HCT116 (cell line): ENCODE data around the gene PTPN20. TPM values are rescaled to one million over a fixed set of nuclear protein-coding genes. Genes with fewer than 3 reads are reported as not detected.

ENCODE experiments used
- ATAC-seq: fragments of 200-7000 bp; cut with Tn5 transposase; 2 replicates; pipeline ENCODE4 v1.9.1; 2020; ENCODE audit warnings: mild to moderate bottlenecking, moderate library complexity
- BruUV-seq: library from RNA; stranded (reverse); fragments of 400-500 nt; replicated peaks from 2 replicates; lab custom pipeline; 2021; lab: Mats Ljungman, UMichigan
- CTCF ChIA-PET: fragments of 300-600 bp; sonication (Branson Sonifier 250); formaldehyde crosslinking; loops from one replicate; lab custom pipeline; 2021; ENCODE audit warnings: antibody characterized with exemption; lab: Charles Lee
- POLR2A ChIA-PET: fragments of 300-600, 350-600 bp; sonication (Branson Sonifier 250); formaldehyde crosslinking; loops from one replicate; lab custom pipeline; 2021; ENCODE audit warnings: antibody characterized with exemption; lab: Charles Lee
- RAD21 ChIA-PET, 2 experiments: fragments of 300-600 bp; sonication (Branson Sonifier 250); formaldehyde crosslinking; loops; one replicate each; lab custom pipeline; 2023; ENCODE audit warnings: low total read pairs in 2 of 2; ENCODE audit not compliant: uncharacterized antibody in 2 of 2, unreplicated experiment in 2 of 2, low non-redundant PET in 1 of 2; lab: Charles Lee
- DNase-seq: peaks from one replicate; pipeline ENCODE4 v3.0.0-alpha.2; 2010; ENCODE audit warnings: low read depth, low spot score
- H2AFZ ChIP-seq: fragments of 200-600 bp; shearing (Covaris generic), sonication (generic); 2 replicates; pipeline ENCODE4 v1.6.1; 2017; ENCODE audit warnings: low read depth, mixed run types, mixed read lengths, antibody characterized with exemption, low read length; ENCODE audit not compliant: poor library complexity, severe bottlenecking
- H3K27ac ChIP-seq: 2 replicates; pipeline ENCODE4 v1.5.1; 2012; ENCODE audit warnings: low read depth, low read length
- H3K27me3 ChIP-seq: fragments of 200-600 bp; sonication (generic); 2 replicates; pipeline ENCODE4 v1.6.1; 2016; ENCODE audit warnings: mixed run types, low read length, mixed read lengths; ENCODE audit not compliant: insufficient read depth
- H3K36me3 ChIP-seq, 2 experiments: fragments of 200-500 bp in 1 of 2; fragments of 200-600 bp in 1 of 2; sonication (Bioruptor generic) in 1 of 2; sonication (generic) in 1 of 2; 2 replicates each; pipeline versions ENCODE4 v1.5.1 to v1.6.1; 2014 to 2016; ENCODE audit warnings: low read length in 2 of 2, inconsistent platforms in 1 of 2, mixed read lengths in 1 of 2, mixed run types in 1 of 2; ENCODE audit not compliant: insufficient read depth in 2 of 2, control insufficient read depth in 1 of 2
- H3K4me1 ChIP-seq, 2 experiments: fragments of 200-600 bp in 1 of 2; sonication (generic) in 1 of 2; 2 replicates each; pipeline versions ENCODE4 v1.5.1 to v1.6.1; 2012 to 2017; ENCODE audit warnings: low read length in 2 of 2, inconsistent platforms in 1 of 2, mild to moderate bottlenecking in 1 of 2, mixed read lengths in 1 of 2, mixed run types in 1 of 2, moderate library complexity in 1 of 2; ENCODE audit not compliant: insufficient read depth in 2 of 2, control insufficient read depth in 1 of 2
- H3K4me2 ChIP-seq: fragments of 200-600 bp; sonication (generic); 2 replicates; pipeline ENCODE4 v1.6.1; 2017; ENCODE audit warnings: mixed run types, low read length, mixed read lengths
- H3K4me3 ChIP-seq, 2 experiments: fragments of 200-600 bp in 1 of 2; sonication (generic) in 1 of 2; replicated peaks in 1 of 2; 2 replicates each; pipeline ENCODE4 v1.5.1; 2011 to 2016; ENCODE audit warnings: low read length in 2 of 2, control low read depth in 1 of 2, low read depth in 1 of 2, mild to moderate bottlenecking in 1 of 2, mixed read lengths in 1 of 2, mixed run types in 1 of 2
- H3K79me2 ChIP-seq: fragments of 200-600 bp; sonication (generic); 2 replicates; pipeline ENCODE4 v1.6.1; 2017; ENCODE audit warnings: mild to moderate bottlenecking, mixed run types, low read length, moderate library complexity, mixed read lengths; ENCODE audit not compliant: insufficient read depth
- H3K9ac ChIP-seq: fragments of 200-600 bp; sonication (generic); 2 replicates; pipeline ENCODE4 v1.6.1; 2016; ENCODE audit warnings: low read length, mixed read lengths
- H3K9me2 ChIP-seq: fragments of 200-600 bp; sonication (generic), shearing (Covaris generic); 2 replicates; pipeline ENCODE4 v1.6.1; 2017; ENCODE audit warnings: mixed run types, mild to moderate bottlenecking, moderate library complexity; ENCODE audit not compliant: insufficient read depth
- H3K9me3 ChIP-seq, 2 experiments: fragments of 200-500 bp in 1 of 2; fragments of 200-600 bp in 1 of 2; sonication (Bioruptor generic) in 1 of 2; sonication (generic) in 1 of 2; 2 replicates each; pipeline ENCODE4 v1.6.1; 2014 to 2017; ENCODE audit warnings: low read length in 2 of 2, mixed read lengths in 2 of 2, inconsistent platforms in 1 of 2, low read depth in 1 of 2, mild to moderate bottlenecking in 1 of 2, mixed run types in 1 of 2, moderate library complexity in 1 of 2; ENCODE audit not compliant: control insufficient read depth in 1 of 2, insufficient read depth in 1 of 2
- H4K20me1 ChIP-seq: fragments of 200-600 bp; sonication (generic), shearing (Covaris generic); 2 replicates; pipeline ENCODE4 v1.6.1; 2017; ENCODE audit warnings: mixed run types, mild to moderate bottlenecking, moderate library complexity; ENCODE audit not compliant: insufficient read depth
- ATF3 ChIP-seq: IDR thresholded peaks from 2 replicates; pipeline ENCODE4 v1.6.1; 2012
- CBX3 ChIP-seq: IDR thresholded peaks from 2 replicates; pipeline ENCODE4 v1.6.1; 2012; ENCODE audit warnings: low read depth
- CTCF ChIP-seq, 3 experiments: fragments of 200-600 bp in 1 of 3; sonication (generic) in 1 of 3; IDR thresholded peaks in 2 of 3; conservative IDR thresholded peaks in 1 of 3; 2 replicates each; pipeline ENCODE4 v1.5.1; 2012 to 2017; ENCODE audit warnings: low read depth in 2 of 3, low read length in 2 of 3, antibody characterized with exemption in 1 of 3, borderline replicate concordance in 1 of 3, control low read depth in 1 of 3, mild to moderate bottlenecking in 1 of 3, mixed read lengths in 1 of 3, mixed run types in 1 of 3, moderate library complexity in 1 of 3; ENCODE audit not compliant: insufficient read depth in 1 of 3
- ELF1 ChIP-seq: IDR thresholded peaks from 2 replicates; pipeline ENCODE4 v1.6.1; 2012; ENCODE audit warnings: low read depth, borderline replicate concordance
- EZH2 ChIP-seq: fragments of 200-600 bp; sonication (generic); IDR thresholded peaks from 2 replicates; pipeline ENCODE4 v1.6.1; 2017; ENCODE audit warnings: antibody characterized with exemption, mixed run types
- FOSL1 ChIP-seq: IDR thresholded peaks from 2 replicates; pipeline ENCODE4 v1.6.1; 2012; ENCODE audit warnings: low read depth
- JUND ChIP-seq: IDR thresholded peaks from 2 replicates; pipeline ENCODE4 v1.6.1; 2012
- MAX ChIP-seq: IDR thresholded peaks from 2 replicates; pipeline ENCODE4 v1.6.1; 2012
- TCF7L2 ChIP-seq: IDR thresholded peaks from 2 replicates; pipeline ENCODE4 v1.7.0; 2011; ENCODE audit warnings: borderline replicate concordance, inconsistent platforms; ENCODE audit not compliant: insufficient read depth, insufficient read length; ENCODE audit errors: extremely low read depth
- YY1 ChIP-seq: IDR thresholded peaks from 2 replicates; pipeline ENCODE4 v1.6.1; 2011; ENCODE audit warnings: low read length, low read depth, moderate library complexity, mild to moderate bottlenecking; ENCODE audit not compliant: insufficient replicate concordance; ENCODE audit errors: extremely low read depth
- ZBTB33 ChIP-seq: IDR thresholded peaks from 2 replicates; pipeline ENCODE4 v1.6.1; 2011; ENCODE audit warnings: mild to moderate bottlenecking, low read length, moderate library complexity; ENCODE audit not compliant: insufficient replicate concordance; ENCODE audit errors: extremely low read depth
- ZFX ChIP-seq: fragments of 450-650 bp; IDR thresholded peaks from 2 replicates; pipeline ENCODE4 v1.6.1; 2017
- intact Hi-C: fragments of 100-400 bp; cut with micrococcal nuclease; formaldehyde crosslinking; loops from 2 replicates; pipeline ENCODE4 v1.10.0; 2022
- total RNA-seq: library from RNA; stranded (reverse); gene quantifications from one replicate; pipeline ENCODE4 v1.2.1, GENCODE V29; 2021; ENCODE audit not compliant: unreplicated experiment

The PTPN20 gene
- total RNA-seq, 1 experiment from 2014 or later = not detected

- DNase-seq (peak; percentile 23), ATAC-seq (peak; percentile 85)
- H3K4me2 ChIP-seq = no peak overlapping the region
- POLR2A ChIA-PET = no interaction called here
- no peaks in the 10 kb centered on the region for H3K9me3 ChIP-seq
- H3K9ac ChIP-seq = no peak overlapping the region
- CTCF ChIA-PET = interaction anchor here (1.1 to 1.2 kb wide), 2 partner anchors 16 to 310 kb away, joined by 3 to 5 read pairs; no protein-coding TSS in a partner anchor
- no peaks in the 10 kb centered on the region for H3K36me3 ChIP-seq
- no peak overlapping the region for H3K27ac ChIP-seq
- no peaks in the 10 kb centered on the region; the same call in 1 of the 2 replicates for H3K27me3 ChIP-seq
- H3K4me1 ChIP-seq = 0 out of 4 replicates have a peak, but pooled peaks cover 0 to 5% of the 10 kb centered on the region in 2 experiments
- no peaks in the 10 kb centered on the region for H4K20me1 ChIP-seq
- H3K4me3 ChIP-seq = no peak overlapping the region
- TF ChIP-seq YY1 (no peak), JUND (no peak), CBX3 (no peak), ATF3 (no peak), CTCF (IDR thresholded peaks at IDR 0.05 in 2 of 3, conservative IDR thresholded peaks at IDR 0.05 in 1 of 3; ENCODE audit: borderline replicate concordance in 1 of 3, insufficient read depth in 1 of 3, low read depth in 2 of 3, low read length in 2 of 3) (peak in 2 of 3 experiments; percentile 36 to 37; a peak in 3 of 6 replicates), ZBTB33 (no peak), ZFX (0 out of 2 replicates have a peak, but pooled peaks have one; percentile 16), FOSL1 (no peak), MAX (no peak), TCF7L2 (no peak), ELF1 (no peak), EZH2 (no peak)
- TF ChIP-seq, all 23 proteins: peak for 2
- no TSS peak for BruUV-seq
- Histone ChIP-seq H3K9me2 (no peaks in the 10 kb centered on the region), H2AFZ (peak overlapping the region; percentile 31), H3K79me2 (no peaks in the 10 kb centered on the region)
- RAD21 ChIA-PET = interaction anchor here in 1 of 2 experiments (0.8 kb wide), 1 partner anchor 17 kb away, joined by 3 read pairs; no protein-coding TSS in a partner anchor
- intact Hi-C loops = no loop called here
Observed at GRCh38 chr10:47031211-47031900, 120.1 kb downstream of the PTPN20 start.
